ENCODE results near the gene ARMH3.

The ARMH3 gene

DNA sequence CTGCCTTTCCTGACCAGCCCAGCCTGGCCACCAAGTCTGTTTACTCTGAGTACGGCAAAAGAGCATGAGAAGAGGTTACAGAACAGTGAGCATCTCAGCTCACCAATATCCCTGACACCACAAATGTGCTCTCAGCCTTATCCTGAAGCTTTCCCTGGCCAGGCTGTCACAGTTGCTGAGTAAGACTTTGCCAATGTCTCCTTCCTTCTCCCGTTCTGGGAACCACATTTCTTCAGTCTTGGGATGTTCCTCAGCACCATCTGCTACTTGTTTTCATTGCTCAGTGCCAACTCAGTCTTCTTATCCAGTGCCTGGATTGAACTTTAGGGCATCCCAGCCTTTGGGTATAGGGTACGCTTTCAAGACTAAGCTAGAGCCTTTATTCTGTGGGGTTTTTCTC lies 205.2 kb downstream of the ARMH3 start:
- DNase-seq = no peak

DNA sequence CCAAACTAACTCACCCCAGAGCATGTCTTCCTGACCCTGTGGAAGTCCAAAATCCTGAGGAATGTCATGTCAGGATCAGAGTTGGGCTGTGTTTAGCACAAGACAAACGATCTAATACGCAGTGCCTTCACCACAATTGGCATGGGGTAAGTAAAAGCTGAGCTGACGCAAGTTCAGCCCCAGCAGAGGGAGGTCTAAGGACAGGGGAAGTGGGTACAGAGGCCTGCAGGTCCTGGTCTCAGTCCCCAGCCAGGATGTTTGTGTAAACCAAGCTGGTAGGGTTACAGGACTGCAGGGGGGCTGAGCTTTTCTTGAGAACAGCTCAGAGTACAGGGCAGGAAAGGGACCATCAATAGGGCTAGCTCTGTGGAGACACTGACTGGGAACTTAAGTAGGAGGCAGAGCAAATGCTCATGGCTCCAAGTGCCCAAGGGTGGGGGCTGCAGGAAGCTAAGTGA lies 207.1 kb downstream of the ARMH3 start:
- no peak for DNase-seq

DNA sequence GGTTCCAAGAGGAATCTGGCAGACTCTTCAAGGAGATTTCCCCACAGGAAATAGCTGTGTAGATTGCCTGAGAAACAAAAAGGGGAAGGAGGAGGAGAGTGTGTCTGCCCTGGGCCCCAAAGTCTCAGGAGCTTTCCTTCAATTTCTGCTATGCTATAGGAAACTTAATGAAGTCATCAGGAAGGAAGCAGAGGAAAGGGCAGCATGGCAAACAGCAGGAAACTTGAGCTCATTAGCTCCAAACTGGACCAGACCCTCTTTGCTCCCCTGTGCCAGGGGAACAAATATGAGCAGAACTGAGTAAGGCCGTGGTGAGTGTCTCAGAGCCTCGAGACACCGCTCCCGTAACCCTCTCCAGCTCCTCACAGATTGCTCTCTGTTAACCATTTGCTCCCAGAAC lies 207.6 kb downstream of the ARMH3 start:
- DNase-seq = no peak

DNA sequence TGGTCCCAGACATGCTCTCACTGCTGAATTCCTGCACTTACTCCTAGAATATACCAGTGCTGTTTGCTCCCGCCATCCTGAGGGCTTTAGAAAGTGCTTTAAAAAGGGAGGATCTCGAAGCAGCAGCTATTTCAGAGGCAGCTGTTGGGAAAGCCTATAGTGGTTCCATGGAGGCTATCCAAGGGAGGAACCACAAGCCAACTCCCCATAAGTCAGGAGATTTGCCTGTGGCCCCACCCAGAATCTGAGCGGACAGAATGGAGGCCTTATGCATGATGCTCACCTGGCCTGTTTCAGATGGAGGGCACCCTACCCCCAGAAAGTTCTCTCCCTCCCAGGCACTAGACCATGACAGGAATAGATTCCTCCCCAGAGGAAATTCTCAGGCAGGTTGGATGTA lies 210.1 kb downstream of the ARMH3 start:
- no peak for DNase-seq

DNA sequence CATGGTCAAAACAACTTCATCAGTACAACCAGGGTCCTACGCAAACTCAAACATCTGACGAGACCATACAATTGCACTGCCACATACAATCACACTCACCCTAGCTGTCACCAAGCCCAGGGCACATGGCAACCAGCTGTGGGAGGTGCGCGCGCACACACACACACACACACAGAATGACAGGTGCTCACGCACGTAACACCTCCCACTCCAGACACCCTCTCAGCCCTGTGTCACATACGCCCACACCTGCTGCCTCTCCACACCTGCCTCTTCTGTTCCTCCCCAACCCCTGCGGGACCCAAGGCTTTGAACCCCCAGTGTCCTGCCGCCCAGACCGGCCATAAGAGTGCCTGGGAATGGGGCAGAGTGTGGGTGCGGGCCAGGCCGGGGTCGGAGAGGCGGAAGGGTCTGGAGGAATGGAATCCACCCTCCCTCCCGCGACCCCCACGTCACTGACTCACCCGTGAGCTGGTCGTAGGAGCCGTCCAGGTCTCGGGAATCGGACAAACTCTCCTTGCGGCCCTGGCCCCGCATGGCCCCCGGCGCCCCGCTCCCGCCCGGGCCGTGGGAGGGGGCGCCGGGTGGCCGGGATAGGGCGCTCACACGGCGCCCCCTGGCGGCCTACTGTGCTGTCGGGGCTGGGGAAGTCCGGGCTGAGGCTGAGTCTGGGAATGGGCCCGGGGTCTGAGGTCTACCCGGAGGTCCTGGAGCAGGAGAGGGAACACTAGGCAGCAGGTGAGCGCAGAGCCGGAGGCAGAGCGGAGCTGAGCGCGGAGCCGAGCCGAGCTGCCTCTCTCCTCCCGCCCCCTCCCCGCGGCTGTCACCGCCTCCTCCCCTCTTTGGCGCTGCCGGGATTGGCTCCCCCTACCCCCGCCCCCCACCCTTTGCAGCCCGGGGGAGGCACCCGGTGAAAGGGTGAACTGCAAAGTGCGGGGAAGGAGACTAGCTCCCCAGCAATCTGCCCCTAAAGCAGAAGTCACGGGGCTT lies 212.6 kb downstream of the ARMH3 start, which contains the start of gene KCNIP2:
KCNIP2 (minus strand) TSS at position 769 of the 990 bp plus-strand sequence; CDS start at position 537, 232 bp downstream.
- DNase-seq = peak; percentile 38

DNA sequence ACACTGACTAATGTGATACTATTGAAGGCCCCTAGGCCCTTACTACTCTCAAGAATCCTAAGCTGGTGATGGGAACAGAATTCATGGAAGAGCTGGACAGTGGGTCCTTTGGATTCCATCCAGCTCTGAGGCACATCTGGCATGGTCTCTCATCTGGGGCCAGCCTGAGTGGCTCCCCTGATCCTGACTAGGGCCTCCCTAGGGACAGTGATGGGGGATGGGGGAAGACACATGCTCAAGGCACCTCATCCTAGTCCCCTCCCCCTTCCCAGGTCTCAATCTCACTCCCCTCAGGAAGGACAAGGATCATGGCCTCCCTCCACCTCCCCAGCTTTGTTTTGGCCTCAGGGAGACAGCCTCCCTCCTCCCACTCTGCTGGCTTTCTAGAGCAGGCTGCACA lies 214.1 kb downstream of the ARMH3 start:
- no peak for DNase-seq

DNA sequence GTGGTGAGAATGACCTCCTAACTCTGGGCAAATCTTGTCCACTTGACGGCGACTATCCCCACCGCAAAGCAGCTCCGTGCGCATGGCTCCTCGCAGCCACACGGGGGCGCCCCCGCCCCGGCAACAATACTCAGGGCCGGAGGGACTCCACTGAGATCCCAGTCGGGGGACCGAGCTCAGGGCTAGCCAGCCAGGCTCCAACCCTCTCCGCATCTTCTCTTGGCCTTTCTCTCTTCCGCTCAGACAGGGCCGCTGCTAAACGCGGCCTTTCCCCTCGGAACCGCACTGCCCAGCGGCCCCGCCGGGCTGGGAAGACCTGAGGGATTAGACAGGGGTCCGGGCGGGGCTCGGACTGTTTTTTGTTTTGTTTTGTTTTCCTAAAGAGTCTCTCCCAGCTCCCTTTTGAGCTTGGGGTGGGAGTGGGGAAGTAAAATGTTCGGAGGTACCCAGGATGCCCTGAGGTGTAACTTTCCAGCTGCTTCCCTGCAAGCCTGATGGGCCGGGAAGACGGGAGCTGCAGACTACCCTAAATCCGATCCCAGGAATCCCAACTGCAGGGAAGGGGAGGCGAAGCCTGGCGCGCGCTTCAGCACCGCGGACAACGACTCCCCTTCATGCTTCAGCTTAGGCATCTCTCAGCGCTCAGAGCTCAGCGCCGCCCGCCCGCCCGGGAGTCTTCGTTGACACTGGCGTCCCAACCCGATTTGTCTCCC lies 215.1 kb downstream of the ARMH3 start:
- peak; percentile 91 for DNase-seq

DNA sequence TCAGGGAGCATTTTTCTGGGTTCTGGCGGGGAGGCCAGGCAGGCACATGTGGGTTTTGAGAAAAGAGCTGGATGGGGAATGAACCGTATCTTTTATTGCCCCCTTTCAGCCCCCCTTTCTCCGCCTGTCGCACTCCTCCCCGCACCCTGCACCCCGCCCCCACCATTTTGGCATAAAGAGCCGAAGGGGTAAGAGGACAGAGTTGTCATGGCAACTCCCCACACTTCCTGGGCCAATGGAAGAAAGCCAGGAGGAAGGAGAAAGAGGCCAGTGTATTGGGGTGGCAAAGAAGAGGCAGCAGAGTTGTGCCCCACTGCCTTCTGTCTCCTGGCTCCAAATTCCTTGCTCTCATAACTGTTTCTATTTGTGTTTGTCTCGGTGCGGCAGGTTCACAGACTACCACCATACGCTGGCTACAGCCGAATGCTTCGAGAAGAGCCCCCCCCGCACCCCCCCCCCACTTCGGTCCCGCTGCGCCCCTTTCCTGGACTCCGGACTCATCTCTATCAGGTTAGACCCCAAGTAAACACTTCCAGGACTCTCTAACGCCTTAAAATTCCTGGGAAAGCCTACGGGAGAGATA lies 215.8 kb downstream of the ARMH3 start:
- peak; percentile 44 for DNase-seq

DNA sequence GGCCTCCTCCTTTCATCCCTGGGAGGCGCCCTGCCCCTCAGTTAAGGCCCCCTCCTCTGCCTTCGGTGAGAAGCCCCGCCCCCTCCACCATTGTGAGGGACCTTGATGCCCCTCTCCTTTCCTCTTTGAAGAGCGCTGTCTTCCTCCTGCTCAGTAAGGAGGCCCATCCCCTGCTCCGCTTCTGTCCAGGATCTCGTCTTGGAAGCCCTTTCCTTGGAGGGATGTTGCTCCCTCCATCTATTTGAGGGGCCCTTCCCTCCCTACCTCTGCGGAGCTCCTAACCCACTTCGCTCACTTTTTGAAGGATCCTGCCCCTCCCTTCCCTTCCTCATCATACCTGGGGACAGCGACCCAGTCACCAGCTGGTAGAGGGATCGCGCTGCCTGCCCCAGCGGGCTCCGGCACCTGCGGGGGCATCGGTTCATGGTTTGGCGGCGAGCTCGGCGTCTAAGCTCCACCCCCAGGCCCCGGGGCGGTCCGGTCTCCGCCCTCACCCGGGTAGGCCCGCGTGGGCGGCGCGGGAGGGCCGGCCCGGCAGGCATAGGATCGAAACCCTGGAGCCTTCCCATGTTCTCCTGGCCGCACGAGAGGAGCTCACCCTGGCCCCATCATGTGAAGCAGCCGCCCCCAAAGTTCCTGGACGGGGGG lies 216.4 kb downstream of the ARMH3 start:
- peak; percentile 23 for DNase-seq

DNA sequence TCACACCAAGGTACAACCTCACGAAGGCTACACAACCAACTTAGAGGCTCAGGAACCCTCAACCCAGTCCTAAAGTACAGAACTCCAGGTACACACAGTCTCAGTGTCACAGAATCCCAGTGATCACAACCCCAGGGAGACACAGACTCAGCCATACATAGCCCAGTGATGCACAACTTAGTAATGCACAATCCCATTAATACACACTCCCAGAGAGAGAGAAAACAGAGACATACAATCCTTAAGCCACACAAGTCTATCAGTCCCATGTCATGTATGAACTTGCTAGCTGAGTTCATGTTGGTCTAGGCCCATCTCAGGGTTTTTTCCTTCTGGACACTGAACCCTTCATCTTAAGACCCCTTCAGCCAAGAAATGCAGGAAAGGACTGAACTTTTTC lies 217.0 kb downstream of the ARMH3 start:
- DNase-seq = no peak

DNA sequence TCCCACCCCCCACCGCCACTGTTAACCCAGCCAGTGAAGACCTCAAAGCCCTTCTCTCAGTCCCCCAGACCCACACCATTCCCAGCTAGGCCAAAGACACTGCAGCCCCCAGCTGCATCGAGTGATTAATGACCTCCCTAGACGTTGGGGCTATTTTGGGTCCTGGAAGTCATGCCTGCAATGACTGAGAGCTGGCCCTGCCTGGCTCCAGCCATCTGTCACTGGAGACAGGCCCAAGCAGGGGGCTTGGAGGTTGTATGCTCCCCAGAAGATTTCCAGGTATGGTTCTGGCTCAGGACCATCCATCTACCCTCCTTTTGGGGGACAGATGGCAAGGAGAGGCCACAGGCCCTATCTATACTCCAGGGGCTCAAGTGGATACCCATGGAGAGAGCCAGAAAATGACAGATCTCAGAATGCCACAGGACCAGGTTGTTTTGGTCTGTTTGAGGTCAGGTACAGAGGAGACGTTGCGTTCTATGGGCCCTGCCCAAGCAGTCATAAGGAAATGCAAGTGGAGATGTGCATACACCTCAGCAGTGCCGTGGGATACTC lies 217.5 kb downstream of the ARMH3 start:
- no peak for DNase-seq

DNA sequence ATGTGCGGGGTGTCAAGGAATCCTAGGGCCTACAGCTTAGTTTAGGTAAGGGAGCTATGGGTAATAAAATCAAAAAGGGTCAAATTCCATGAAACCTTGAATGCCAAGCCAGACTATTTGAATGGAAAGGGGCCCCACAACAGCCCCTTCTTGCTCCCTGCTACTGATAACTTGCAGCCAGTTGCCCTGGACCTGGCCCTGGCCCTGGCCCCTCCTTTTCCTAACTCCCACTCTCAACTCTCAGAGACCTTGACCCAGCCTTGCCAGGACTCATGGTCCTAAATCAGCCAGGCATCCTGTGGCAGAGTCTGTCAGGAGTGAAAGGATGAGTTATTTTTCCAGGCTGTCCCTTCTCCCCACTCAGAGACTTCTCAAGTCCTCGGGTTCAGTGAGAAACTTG lies 218.2 kb downstream of the ARMH3 start:
- no peak for DNase-seq

DNA sequence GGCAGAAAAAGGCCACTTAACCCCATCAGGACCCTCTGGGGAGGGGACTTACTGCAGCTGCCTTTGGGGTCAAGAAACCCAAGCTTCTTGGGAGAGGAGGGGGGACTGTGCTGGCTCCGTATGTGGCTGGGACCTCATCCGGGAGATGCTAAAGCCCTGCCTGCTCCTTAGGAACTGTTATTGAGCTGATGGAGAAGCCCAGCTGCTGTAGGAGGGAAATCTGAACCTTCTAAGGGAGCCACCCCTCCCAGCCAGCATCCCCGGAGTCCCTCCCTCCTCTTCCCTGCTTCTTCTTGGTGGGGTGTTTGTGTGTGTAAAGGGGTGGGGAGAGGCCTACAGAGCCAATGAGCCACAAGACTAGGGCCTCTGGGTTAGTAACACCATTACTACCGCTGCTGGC lies 220.6 kb downstream of the ARMH3 start:
- no peak for DNase-seq

DNA sequence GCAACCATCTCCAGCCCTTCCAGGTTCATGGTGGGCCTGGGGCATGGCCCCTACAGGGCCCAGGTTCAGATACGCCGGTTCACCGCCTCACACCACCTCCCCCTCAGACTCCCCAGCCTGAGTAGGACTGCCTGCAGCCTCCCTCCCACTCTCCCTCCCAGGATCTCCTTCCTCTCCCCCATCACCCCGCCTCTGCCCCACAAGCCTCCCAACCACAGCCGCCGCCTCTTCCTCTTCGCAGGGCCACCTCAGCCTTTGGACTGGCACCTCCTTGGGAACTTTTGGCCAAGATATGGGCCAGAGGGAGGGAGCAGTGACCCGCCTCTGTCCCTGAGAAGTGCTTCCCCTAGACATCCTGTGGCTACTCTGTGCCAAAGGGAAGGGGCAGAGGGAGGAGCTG lies 221.6 kb downstream of the ARMH3 start:
- DNase-seq = no peak

DNA sequence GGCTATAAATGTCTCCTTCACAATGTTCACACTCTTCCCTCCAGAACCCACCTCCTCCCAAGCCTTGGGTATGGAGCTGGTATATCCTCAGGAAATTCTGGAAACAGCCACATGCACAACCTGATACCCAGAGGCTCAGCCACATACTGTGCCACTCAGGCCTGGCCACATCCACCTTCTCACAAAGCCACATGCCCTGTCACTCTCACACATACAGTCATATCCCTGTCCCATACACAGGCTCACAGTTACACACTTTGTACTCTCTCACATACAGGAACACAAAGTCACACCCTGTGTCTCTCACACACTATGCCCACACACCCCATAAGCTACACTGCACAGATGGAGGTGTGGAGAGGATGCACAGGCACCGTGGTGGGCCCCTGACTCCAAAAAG lies 222.5 kb downstream of the ARMH3 start:
- no peak for DNase-seq

DNA sequence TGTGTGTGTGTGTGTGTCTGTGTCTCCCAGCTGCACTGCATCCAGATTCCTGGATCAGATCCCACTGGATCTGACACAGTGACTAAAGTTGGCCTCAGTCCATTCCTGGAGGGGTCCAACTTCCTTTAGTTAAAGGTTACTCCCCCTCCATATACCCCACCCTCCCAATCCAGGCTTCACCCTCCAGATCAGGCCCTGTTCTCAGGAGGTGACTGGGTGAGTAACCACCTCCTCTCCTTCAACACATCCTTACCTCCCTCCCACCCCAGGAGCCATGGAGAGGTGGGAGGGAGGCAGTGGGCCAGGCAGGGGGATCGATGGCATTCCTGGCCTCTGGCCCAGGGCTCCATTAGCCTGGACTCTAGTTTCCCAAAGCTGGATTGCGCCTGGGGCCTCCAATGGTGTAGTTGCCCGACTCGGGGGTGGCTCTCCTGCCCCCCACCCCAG lies 223.6 kb downstream of the ARMH3 start:
- DNase-seq = no peak

DNA sequence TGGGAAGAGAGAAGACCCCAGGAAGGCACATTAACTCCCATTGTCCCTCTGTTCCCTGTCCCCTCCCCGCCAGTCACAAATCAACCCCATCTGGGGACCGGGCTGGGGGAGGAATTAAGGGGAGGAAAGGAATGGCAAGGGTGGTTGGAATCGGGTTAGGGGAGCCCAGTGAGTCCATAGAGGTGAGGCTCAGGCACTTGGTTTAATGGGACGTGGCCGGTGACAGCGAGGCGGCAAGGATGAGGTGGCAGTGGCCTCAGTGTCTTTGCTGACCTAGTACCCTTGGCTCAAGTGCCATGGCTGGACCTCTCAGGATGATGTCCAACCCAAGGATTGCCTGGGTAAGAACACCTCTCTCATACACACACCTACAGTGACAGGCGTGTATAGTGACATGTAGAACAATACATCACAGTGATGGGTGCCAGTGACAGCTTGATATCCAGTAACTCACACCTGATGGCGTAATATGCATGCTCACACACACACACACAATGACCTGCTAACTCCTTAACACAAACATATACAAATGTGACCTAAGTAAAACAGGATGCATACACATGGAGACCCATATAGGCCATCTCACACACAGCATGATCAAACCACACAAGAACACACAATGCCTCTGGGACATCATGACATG lies 224.7 kb downstream of the ARMH3 start:
- no peak for DNase-seq

DNA sequence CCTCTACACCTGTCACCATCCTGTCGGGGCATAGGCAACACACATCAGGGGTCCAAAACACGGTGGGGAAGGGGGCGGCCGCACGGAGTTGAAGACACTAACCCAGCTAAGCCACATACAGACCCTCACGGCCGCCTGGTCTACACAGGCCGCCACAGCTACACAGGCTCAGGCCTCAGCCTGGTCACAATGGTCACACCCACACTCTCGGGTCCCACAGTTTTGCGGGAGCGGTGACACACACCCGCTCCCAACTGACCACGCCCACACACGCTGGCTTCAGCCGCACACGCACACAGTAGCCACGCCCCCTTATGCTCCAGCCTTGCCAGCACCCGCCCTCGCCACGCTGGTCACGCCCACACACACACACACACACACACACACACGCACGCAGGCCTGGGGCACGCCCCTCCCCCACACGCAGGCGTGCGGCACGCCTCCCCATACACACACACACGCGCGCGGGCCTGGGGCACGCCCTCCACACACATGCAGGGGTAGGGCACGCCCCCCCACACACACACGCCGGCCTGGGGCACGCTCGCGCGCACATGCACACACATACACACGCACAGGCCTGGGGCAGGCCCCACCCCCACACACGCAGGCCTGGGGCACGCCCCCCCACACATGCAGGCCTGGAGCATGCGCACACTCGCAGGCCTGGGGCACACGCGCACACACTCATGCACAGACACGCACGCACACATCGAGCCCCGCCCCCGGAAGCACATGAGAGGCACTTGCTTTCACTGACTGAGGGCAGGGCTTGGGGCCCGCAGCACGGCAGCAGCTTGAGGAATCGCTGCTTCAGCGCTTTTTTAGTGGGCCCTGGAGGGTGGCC lies 225.4 kb downstream of the ARMH3 start:
- peak; percentile 25 for DNase-seq

DNA sequence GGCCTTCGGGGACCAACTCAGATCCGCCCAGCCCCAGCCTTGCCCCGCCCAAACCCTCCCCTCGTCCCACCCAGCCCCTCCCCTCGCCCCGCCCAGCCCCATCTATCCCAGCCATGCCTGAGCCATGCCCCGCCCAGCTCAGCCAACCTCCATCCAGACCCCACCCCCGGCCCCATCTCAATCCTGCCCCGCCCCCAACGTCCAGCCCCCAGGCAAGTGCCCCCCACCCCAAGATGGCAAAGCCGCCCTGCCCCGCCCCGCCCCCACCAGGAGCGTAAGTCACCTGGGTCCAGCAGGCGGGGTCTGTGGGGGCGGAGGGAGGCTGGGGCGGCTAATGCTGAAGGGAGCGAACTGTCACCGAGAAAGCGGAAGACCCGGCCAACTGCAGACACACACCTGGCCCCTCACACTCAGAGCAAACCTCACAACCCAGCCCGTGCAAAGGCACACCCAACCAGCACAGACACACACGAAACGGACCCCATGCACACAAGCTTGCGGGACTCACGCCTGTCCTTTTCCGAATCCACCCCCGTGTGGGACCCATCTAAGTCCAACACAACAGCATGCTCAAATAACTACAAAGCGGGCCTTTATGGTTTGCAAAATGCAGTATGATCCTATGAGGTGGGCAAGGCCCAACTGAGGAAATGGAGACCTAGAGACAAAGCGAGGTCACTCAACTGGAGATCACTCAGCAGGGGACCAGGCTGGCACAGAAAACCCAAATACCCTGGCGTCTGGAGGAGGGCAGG lies 226.2 kb downstream of the ARMH3 start:
- no peak for DNase-seq
